NOMO-1 treated with DMSO at 0.1 percent for 48 hours (cell line): ENCODE data around the gene CRNKL1.

ENCODE experiments used
- DNase-seq: peaks from one replicate; lab custom pipeline; 2025; ENCODE audit not compliant: unreplicated experiment; lab: John Stamatoyannopoulos, UW

CRNKL1 gene

GRCh38 chr20:20052074-20052970, at the start of gene CRNKL1, which contains the start of gene CFAP61:
TSS of gene CRNKL1 (minus strand) at chr20:20052466. CDS start at chr20:20052342, 124 bp downstream.
TSS of gene CFAP61 (plus strand) at chr20:20052532. CDS start at chr20:20056654, 4,122 bp downstream.
- peak; percentile 92 for DNase-seq

DNA sequence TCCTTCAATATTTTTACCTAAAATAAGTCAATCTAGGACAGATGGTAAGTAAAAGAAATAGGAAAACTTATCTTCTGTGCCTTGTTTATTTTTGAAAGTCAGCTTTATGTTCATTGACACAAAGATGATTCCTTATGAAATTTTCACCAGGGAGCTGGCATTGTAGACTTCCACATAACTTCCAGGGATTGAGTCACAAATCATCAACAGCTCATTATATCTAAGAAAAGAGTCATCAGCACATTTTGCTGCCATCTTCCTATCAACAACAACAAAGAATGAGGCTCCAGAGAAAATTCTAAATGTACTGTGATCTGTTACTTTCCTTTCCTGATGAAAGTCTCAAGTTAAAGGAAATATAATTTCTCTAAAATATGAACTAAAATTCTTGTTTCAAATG, 48.6 kb upstream of the CRNKL1 start:
- no peak for DNase-seq

- no peak for DNase-seq
Measured at GRCh38 chr20:20096421-20096820, 44.2 kb upstream of the CRNKL1 start.

- DNase-seq: no peak
Measured at GRCh38 chr20:20095114-20095872, 43.0 kb upstream of the CRNKL1 start.

GRCh38 chr20:20094410-20094809, 42.1 kb upstream of the CRNKL1 start:
- DNase-seq: no peak

GRCh38 chr20:20092827-20093226, 40.6 kb upstream of the CRNKL1 start:
- DNase-seq: no peak

GRCh38 chr20:20089939-20090338, 37.7 kb upstream of the CRNKL1 start:
- no peak for DNase-seq

DNA sequence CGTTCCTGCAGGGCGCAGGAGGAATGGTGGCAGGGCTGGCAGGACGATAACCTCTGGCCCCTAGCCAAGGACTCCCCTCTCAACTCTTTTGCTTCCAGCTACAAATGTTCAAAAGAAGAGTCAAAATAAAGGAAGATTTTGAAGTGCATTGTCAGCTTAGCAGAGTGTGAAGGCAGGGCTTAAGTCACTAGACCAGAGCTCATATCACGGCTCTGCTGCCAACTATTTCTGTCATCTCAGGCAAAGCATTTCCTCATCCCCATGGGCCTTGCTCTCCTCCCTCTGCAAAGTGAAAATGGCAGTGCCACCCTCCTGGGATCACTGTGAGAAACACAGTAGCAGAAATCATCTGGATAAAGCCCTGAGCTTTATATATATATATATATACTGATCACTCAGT, 36.8 kb upstream of the CRNKL1 start:
- DNase-seq: no peak

DNA sequence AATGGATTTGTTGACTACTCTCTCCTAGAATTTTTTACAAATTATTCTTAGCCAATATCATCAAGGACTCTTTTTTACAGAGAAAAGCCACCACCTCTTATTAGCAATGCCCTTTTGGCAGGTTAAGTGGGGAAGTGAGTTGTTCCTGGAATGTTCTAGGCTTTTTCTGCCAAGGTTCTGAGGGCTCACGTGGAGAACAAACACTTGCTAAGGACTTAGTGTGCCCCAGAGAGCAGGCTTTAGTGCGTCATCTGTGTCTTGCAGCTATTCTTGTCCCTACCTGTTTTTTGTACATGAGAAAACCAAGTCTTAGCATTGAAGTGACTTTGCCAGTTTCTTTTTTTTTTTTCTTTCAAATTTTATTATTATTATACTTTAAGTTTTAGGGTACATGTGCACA, 33.5 kb upstream of the CRNKL1 start:
- no peak for DNase-seq

DNA sequence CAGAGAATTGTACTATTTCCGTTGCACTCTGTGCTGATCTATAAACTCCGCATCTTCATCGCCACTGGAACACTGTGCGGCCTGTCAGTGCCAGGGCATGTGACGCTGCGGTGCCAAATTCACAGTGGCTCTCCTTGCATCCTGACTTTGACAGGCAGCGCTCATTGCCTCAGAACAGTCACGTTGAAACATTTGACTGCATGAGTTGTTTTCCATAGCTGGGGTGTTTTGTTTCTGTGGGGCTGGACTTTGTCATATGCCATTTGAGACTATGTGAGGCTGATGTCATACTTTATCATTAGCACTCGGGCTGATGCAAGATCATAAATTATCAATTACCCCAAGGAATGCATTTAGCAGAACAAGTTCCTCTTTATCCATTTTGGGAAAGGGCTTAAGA, 32.8 kb upstream of the CRNKL1 start:
- no peak for DNase-seq

GRCh38 chr20:20084296-20084752, 32.1 kb upstream of the CRNKL1 start:
- DNase-seq: no peak

DNA sequence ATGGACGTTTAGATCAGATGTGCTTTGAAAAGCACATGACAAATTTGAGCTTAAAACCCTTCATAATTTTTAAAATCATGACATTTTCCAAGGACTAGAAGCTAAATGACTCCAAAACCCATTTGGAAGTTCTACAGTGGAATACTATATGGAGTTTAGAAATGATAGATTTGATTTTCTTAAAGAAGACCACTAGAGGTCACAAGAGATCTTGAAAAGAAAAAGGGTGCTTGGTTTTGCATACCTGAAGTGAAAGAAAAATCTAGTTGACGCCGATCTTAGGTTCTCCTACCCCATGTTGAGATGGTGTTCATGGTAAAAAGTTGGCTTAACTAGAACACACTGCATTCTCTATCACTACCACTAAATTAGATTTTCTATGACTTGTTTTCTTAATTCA, 31.5 kb upstream of the CRNKL1 start:
- DNase-seq: peak; percentile 78

GRCh38 chr20:20079102-20079784, 27.0 kb upstream of the CRNKL1 start:
- no peak for DNase-seq

- no peak for DNase-seq
Measured at GRCh38 chr20:20078041-20078440, 25.8 kb upstream of the CRNKL1 start.

DNA sequence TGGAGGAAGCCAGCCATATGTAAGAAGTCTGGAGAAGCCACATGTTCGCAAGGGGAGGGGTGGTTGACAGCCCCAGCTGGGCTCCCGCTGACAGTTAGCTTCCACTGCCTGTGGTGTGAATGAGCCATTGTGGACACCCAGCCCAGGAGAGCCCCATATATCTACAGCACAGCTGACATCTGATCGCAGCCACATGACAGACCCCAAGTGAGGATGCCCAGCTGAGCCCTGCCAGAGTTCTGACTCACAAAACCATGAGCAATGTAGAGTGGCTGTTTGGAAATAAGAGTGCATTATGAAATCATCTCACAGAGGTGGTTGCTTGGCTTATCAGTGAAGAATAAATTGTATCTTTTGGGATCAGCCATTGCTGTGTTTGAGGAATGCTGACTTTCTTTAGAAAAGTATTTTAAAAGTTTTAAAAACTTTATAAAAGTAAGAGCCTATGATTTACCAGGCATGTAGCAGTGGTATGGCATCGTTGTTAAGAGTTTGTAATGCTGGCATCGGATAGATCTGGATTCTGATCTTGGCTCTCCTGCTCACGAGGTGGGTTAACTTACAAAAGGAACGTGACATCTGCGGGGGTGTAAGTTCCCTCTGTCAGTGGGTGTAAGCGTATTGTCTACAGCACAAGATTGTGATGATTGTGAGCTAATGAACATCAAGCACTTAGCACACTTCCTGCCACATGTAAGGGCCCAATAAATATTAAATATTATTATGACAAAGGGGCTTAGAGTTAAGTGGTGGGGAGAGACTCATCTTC, 24.2 kb upstream of the CRNKL1 start:
- peak; percentile 34 for DNase-seq

- DNase-seq: no peak
Measured at GRCh38 chr20:20075032-20075431, 22.8 kb upstream of the CRNKL1 start.

GRCh38 chr20:20073801-20074371, 21.6 kb upstream of the CRNKL1 start:
- DNase-seq: peak; percentile 33

- no peak for DNase-seq
Measured at GRCh38 chr20:20070871-20071726, 18.8 kb upstream of the CRNKL1 start.

DNA sequence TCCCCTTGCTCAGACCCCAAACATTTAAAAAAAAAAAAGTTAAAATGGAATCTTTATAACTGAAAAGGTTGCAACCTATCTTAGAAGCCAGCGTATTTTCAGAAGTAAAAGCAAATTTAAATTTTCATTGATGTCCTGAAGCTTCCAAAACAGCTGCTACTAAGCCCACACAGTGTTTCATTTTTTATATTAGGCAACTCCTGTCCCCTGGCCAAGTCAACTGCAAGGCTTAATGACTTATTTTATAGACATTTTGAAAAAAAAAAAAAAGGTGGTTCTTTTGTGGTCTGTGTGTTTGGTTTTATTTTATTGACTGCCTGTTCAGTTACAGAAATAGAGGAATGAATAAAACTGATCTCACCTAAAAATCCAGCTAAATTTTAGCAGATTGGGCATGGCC, 13.1 kb upstream of the CRNKL1 start:
- peak; percentile 7 for DNase-seq
